Thyroid gland (tissue), 4 donors: Measurements from ENCODE around the gene SULT1C2.

Experiments used
- CTCF ChIP-seq, 6 experiments: fragments of 200-600 bp in 3 of 6; fragments of 450-650 bp in 3 of 6; sonication (generic) in 3 of 6; IDR thresholded peaks; one replicate each; pipeline ENCODE4 v1.5.1; 2016 to 2019; ENCODE audit warnings: antibody characterized with exemption in 6 of 6, mild to moderate bottlenecking in 2 of 6, inconsistent platforms in 1 of 6, moderate library complexity in 1 of 6
- POLR2A ChIP-seq, 2 donors: fragments of 450-650 bp; IDR thresholded peaks; one replicate each; pipeline ENCODE4 v1.6.1; 2017; ENCODE audit warnings: antibody characterized with exemption in 2 of 2, mild to moderate bottlenecking in 2 of 2, moderate library complexity in 1 of 2

- no peak for TF ChIP-seq CTCF (IDR thresholded peaks at IDR 0.05)
- no peak for TF ChIP-seq POLR2A (IDR thresholded peaks at IDR 0.05)
These were observed 20.7 kb upstream of the SULT1C2 start for GRCh38 chr2:108268001-108268400.
